HepG2 (cell line): ENCODE data around the gene NUCB1. TPM values are rescaled to one million over a fixed set of nuclear protein-coding genes. Genes with fewer than 3 reads are reported as not detected.

Experiments
- ATAC-seq: fragments of 200-7000 bp; cut with Tn5 transposase; 3 replicates; pipeline ENCODE4 v1.9.1; 2020; ENCODE audit warnings: mild to moderate bottlenecking, moderate library complexity
- BruUV-seq: library from RNA; stranded (reverse); fragments of 400-500 nt; replicated peaks from 2 replicates; lab custom pipeline; 2021; lab: Mats Ljungman, UMichigan
- CTCF ChIA-PET: fragments of 300-600 bp; formaldehyde crosslinking; extraction: SDS; loops from one replicate; lab custom pipeline; 2021; ENCODE audit warnings: low total read pairs, inconsistent platforms, low intra/inter-chr PET ratio; lab: Yijun Ruan, JAX
- POLR2A ChIA-PET: fragments of 350-600 bp; sonication (Branson Sonifier 250); formaldehyde crosslinking; loops from one replicate; lab custom pipeline; 2020; ENCODE audit warnings: antibody characterized with exemption, inconsistent platforms; lab: Yijun Ruan, JAX
- DNase-seq: peaks from one replicate; pipeline ENCODE4 v3.0.0-alpha.2; 2015; ENCODE audit warnings: low spot score
- FAIRE-seq: peaks from 3 replicates; lab custom pipeline; 2011; peaks lifted over from hg19 to GRCh38; lab: Jason Lieb, UNC
- H2AFZ ChIP-seq: one replicate; pipeline ENCODE4 v1.6.1; 2011; ENCODE audit warnings: low read length, inconsistent platforms
- H3K27ac ChIP-seq: fragments of 300-600 bp; 3 replicates; pipeline ENCODE4 v1.8.0; 2011; ENCODE audit warnings: mixed run types, mild to moderate bottlenecking, mixed read lengths, low read length, inconsistent platforms; ENCODE audit not compliant: insufficient read depth; ENCODE audit errors: extremely low read length
- H3K27me3 ChIP-seq, 2 experiments: fragments of 200-600 bp in 1 of 2; 2 replicates in 1 of 2; 3 replicates in 1 of 2; pipeline versions ENCODE4 v1.6.0 to v1.8.0; 2011; ENCODE audit warnings: low read length in 2 of 2, mild to moderate bottlenecking in 2 of 2, moderate library complexity in 2 of 2, inconsistent platforms in 1 of 2; ENCODE audit not compliant: insufficient read depth in 2 of 2, control insufficient read depth in 1 of 2
- H3K36me3 ChIP-seq, 2 experiments: fragments of 200-600 bp in 1 of 2; replicated peaks in 1 of 2; 2 replicates in 1 of 2; 3 replicates in 1 of 2; pipeline versions ENCODE4 v1.5.1 to v1.8.0; 2011; ENCODE audit warnings: low read length in 2 of 2, inconsistent platforms in 1 of 2; ENCODE audit not compliant: insufficient read depth in 2 of 2, control insufficient read depth in 1 of 2
- H3K4me1 ChIP-seq: 2 replicates; pipeline ENCODE4 v1.5.1; 2012; ENCODE audit warnings: low read length, inconsistent platforms; ENCODE audit not compliant: insufficient read depth
- H3K4me2 ChIP-seq: 2 replicates; pipeline ENCODE4 v1.6.0; 2011; ENCODE audit warnings: low read depth, low read length, inconsistent platforms
- H3K4me3 ChIP-seq, 3 experiments: fragments of 200-600 bp in 1 of 3; sonication (generic), shearing (Covaris generic) in 1 of 3; replicated peaks in 1 of 3; 2 replicates each; pipeline ENCODE4 v1.5.1; 2011 to 2016; ENCODE audit warnings: low read length in 3 of 3, inconsistent platforms in 2 of 3, low read depth in 2 of 3, mild to moderate bottlenecking in 2 of 3, control low read depth in 1 of 3, mixed read lengths in 1 of 3; ENCODE audit not compliant: insufficient read depth in 1 of 3
- H3K79me2 ChIP-seq: one replicate; pipeline ENCODE4 v1.6.1; 2011; ENCODE audit warnings: low read length, inconsistent platforms; ENCODE audit not compliant: insufficient read depth
- H3K9ac ChIP-seq: 2 replicates; pipeline ENCODE4 v1.6.0; 2011; ENCODE audit warnings: mild to moderate bottlenecking, low read depth, low read length, inconsistent platforms; ENCODE audit not compliant: insufficient read depth
- H3K9me3 ChIP-seq: 2 replicates; pipeline ENCODE4 v1.5.1; 2012; ENCODE audit warnings: mild to moderate bottlenecking, low read length
- H4K20me1 ChIP-seq: 2 replicates; pipeline ENCODE4 v1.6.0; 2011; ENCODE audit warnings: inconsistent platforms, mild to moderate bottlenecking, low read length, moderate library complexity; ENCODE audit not compliant: insufficient read depth
- CENPT ChIP-seq: sonication (generic); formaldehyde crosslinking; IDR thresholded peaks from 2 replicates; pipeline ENCODE4 v1.8.0; 2022; ENCODE audit warnings: low read depth, mild to moderate bottlenecking, moderate library complexity, missing genetic modification reagents
- DPF2 ChIP-seq: sonication (generic); formaldehyde crosslinking; IDR thresholded peaks from 2 replicates; pipeline ENCODE4 v1.4.0; 2020; ENCODE audit warnings: mild to moderate bottlenecking, low read depth, missing genetic modification reagents, borderline replicate concordance
- ELF1 ChIP-seq: sonication (generic); formaldehyde crosslinking; IDR thresholded peaks from 2 replicates; pipeline ENCODE4 v1.4.0; 2020; ENCODE audit warnings: missing genetic modification reagents
- IKZF4 ChIP-seq: sonication (generic); formaldehyde crosslinking; IDR thresholded peaks from 2 replicates; pipeline ENCODE4 v1.5.1; 2020; ENCODE audit warnings: borderline replicate concordance, mild to moderate bottlenecking, low read depth, missing genetic modification reagents; ENCODE audit errors: not compliant biosample characterization
- RFX5 ChIP-seq: IDR thresholded peaks from 2 replicates; pipeline ENCODE4 v1.6.1; 2011; ENCODE audit warnings: low read depth, low read length, improper control_type of control experiment
- ZMAT3 ChIP-seq: sonication (generic); formaldehyde crosslinking; conservative IDR thresholded peaks from 2 replicates; pipeline ENCODE4 v1.7.0; 2021; ENCODE audit warnings: missing genetic modification reagents
- ZNF552 ChIP-seq: sonication (generic); formaldehyde crosslinking; IDR thresholded peaks from 2 replicates; pipeline ENCODE4 v1.9.0; 2022; ENCODE audit warnings: missing genetic modification reagents, mild to moderate bottlenecking, borderline replicate concordance
- ZNF879 ChIP-seq: sonication (generic); formaldehyde crosslinking; IDR thresholded peaks from 2 replicates; pipeline ENCODE4 v1.8.1; 2023; ENCODE audit warnings: missing genetic modification reagents
- WGBS: methylation state at CpG from one replicate; pipeline ENCODE4 v1.1.6; 2017; ENCODE audit warnings: low lambda C conversion rate; 5-methylcytosine and 5-hydroxymethylcytosine counted together
- in situ Hi-C: cut with HindIII; loops from 2 replicates; pipeline ENCODE4 v1.10.0; 2017; ENCODE audit warnings: low pct_unique_long_range_greater_than_20kb; ENCODE audit not compliant: extremely low pct_ligation_motif_present
- intact Hi-C: fragments of 100-400 bp; cut with micrococcal nuclease; formaldehyde crosslinking; loops from one replicate; pipeline ENCODE4 v1.10.0; 2022; ENCODE audit not compliant: unreplicated experiment
- polyA plus RNA-seq, 8 experiments: library from polyadenylated mRNA; depleted of rRNA in 3 of 8; stranded (reverse) in 7 of 8; unstranded in 1 of 8; fragments of >200 nt; fragmentation: Illumina TruSeq in 4 of 8; extraction: Trizol in 4 of 8; gene quantifications; 2 replicates each; pipeline versions ENCODE4 v1.2.1 to v1.2.3, GENCODE V29; 2011 to 2016; ENCODE audit warnings: low read depth in 4 of 8, missing spikeins in 1 of 8, mixed read lengths in 1 of 8; ENCODE audit not compliant: insufficient read depth in 1 of 8
- total RNA-seq, 5 experiments: library from RNA; depleted of rRNA; stranded (reverse); fragments of >200 nt; fragmentation: Illumina TruSeq; extraction: Trizol; gene quantifications; 2 replicates each; pipeline ENCODE4 v1.2.3, GENCODE V29; 2016; ENCODE audit warnings: low read depth in 1 of 5
- TF ChIP-seq, protein P1 (sequence below): sonication (generic); formaldehyde crosslinking; IDR thresholded peaks from 2 replicates; pipeline ENCODE4 v1.4.0; 2020; ENCODE audit warnings: missing genetic modification reagents
- TF ChIP-seq, protein P2 (sequence below): sonication (generic); formaldehyde crosslinking; IDR thresholded peaks from 2 replicates; pipeline ENCODE4 v1.4.0; 2020; ENCODE audit warnings: low read depth, mild to moderate bottlenecking, missing genetic modification reagents
- TF ChIP-seq, protein P3 (sequence below): IDR thresholded peaks from 2 replicates; pipeline ENCODE4 v1.6.1; 2012; ENCODE audit warnings: inconsistent platforms
- TF ChIP-seq, protein P4 (sequence below): sonication (generic); formaldehyde crosslinking; IDR thresholded peaks from 2 replicates; pipeline ENCODE4; 2020; ENCODE audit warnings: missing genetic modification reagents, mild to moderate bottlenecking, borderline replicate concordance

Gene NUCB1
- total and polyA plus RNA-seq, 2 of the 13 experiments (the other 11 are each of a cell fraction or from before 2014, with no cell fraction given) = 82.3 to 106 TPM

DNA sequence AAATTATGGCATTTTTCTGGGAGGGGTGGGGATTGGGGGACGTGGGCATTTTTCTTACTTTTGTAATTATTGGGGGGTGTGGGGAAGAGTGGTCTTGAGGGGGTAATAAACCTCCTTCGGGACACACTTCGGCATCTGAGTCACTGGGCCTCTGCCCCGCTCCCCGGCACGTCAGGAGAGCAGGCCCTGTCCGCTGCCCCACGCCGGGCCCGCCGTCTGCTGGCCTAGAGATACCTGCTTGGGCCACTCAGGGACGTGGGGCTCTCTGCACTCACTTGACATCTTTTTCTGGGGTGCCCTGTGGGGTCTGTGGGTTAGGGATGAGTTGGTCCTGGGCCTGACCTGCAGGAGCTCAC is 61.5 kb downstream of the NUCB1 start:
- Histone ChIP-seq H4K20me1 (peaks cover 15% of the 10 kb centered on the region), H3K79me2 (peaks cover 26% of the 10 kb centered on the region), H3K4me2 (peak overlapping the region; percentile 97), H3K27me3 (no peaks in the 10 kb centered on the region; a peak in 1 of 5 replicates), H2AFZ (no peak overlapping the region), H3K4me1 (peaks cover 66% of the 10 kb centered on the region), H3K9ac (peak overlapping the region; percentile 98), H3K4me3 (peak overlapping the region; percentile 63 to 80 (median 80); a peak in 5 of 6 replicates), H3K9me3 (no peaks in the 10 kb centered on the region), H3K36me3 (peaks cover 3 to 11% of the 10 kb centered on the region in 2 experiments), H3K27ac (peak overlapping the region; percentile 100)
- DNase-seq = no peak
- 13% methylated on average over 12 of the region's 12 CpGs for WGBS
- in situ Hi-C loops = loop anchor here (5.0 kb wide), 1 partner anchor 89 kb away; the partner anchor contains the start of gene PPP1R15A
- no peak for FAIRE-seq
- ChIA-PET POLR2A (interaction anchor here (0.6 to 2.8 kb wide), 16 partner anchors 9 to 369 kb away, joined by 3 to 35 read pairs (median 12); partner anchors contain the start of genes BAX, DHDH, GYS1 and NUCB1), CTCF (no interaction called here)
- BruUV-seq = TSS peak; percentile 54
- intact Hi-C loops = loop anchor here (2.0 to 10.0 kb wide), 3 partner anchors 61 to 177 kb away; partner anchors contain the start of genes NUCB1 and PPP1R15A
- peak; percentile 0; the same call in 1 of the 3 replicates for ATAC-seq
- TF ChIP-seq, protein P1, sequence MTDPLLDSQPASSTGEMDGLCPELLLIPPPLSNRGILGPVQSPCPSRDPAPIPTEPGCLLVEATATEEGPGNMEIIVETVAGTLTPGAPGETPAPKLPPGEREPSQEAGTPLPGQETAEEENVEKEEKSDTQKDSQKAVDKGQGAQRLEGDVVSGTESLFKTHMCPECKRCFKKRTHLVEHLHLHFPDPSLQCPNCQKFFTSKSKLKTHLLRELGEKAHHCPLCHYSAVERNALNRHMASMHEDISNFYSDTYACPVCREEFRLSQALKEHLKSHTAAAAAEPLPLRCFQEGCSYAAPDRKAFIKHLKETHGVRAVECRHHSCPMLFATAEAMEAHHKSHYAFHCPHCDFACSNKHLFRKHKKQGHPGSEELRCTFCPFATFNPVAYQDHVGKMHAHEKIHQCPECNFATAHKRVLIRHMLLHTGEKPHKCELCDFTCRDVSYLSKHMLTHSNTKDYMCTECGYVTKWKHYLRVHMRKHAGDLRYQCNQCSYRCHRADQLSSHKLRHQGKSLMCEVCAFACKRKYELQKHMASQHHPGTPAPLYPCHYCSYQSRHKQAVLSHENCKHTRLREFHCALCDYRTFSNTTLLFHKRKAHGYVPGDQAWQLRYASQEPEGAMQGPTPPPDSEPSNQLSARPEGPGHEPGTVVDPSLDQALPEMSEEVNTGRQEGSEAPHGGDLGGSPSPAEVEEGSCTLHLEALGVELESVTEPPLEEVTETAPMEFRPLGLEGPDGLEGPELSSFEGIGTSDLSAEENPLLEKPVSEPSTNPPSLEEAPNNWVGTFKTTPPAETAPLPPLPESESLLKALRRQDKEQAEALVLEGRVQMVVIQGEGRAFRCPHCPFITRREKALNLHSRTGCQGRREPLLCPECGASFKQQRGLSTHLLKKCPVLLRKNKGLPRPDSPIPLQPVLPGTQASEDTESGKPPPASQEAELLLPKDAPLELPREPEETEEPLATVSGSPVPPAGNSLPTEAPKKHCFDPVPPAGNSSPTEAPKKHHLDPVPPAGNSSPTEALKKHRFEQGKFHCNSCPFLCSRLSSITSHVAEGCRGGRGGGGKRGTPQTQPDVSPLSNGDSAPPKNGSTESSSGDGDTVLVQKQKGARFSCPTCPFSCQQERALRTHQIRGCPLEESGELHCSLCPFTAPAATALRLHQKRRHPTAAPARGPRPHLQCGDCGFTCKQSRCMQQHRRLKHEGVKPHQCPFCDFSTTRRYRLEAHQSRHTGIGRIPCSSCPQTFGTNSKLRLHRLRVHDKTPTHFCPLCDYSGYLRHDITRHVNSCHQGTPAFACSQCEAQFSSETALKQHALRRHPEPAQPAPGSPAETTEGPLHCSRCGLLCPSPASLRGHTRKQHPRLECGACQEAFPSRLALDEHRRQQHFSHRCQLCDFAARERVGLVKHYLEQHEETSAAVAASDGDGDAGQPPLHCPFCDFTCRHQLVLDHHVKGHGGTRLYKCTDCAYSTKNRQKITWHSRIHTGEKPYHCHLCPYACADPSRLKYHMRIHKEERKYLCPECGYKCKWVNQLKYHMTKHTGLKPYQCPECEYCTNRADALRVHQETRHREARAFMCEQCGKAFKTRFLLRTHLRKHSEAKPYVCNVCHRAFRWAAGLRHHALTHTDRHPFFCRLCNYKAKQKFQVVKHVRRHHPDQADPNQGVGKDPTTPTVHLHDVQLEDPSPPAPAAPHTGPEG = peak; percentile 6; the same call in 1 of the 2 replicates
- TF ChIP-seq DPF2 (CRISPR knock-in tag) (0 out of 2 replicates have a peak, but pooled peaks have one; percentile 8), IKZF4 (peak; percentile 25), ZNF879 (CRISPR knock-in tag) (0 out of 2 replicates have a peak, but pooled peaks have one; percentile 53), ZMAT3 (0 out of 2 replicates have a peak, but pooled peaks have one; percentile 20), ZNF552 (CRISPR knock-in tag) (peak; percentile 3; the same call in 1 of the 2 replicates), ELF1 (CRISPR knock-in tag) (no peak), RFX5 (no peak), CENPT (CRISPR knock-in tag) (no peak)
- TF ChIP-seq, protein P2, sequence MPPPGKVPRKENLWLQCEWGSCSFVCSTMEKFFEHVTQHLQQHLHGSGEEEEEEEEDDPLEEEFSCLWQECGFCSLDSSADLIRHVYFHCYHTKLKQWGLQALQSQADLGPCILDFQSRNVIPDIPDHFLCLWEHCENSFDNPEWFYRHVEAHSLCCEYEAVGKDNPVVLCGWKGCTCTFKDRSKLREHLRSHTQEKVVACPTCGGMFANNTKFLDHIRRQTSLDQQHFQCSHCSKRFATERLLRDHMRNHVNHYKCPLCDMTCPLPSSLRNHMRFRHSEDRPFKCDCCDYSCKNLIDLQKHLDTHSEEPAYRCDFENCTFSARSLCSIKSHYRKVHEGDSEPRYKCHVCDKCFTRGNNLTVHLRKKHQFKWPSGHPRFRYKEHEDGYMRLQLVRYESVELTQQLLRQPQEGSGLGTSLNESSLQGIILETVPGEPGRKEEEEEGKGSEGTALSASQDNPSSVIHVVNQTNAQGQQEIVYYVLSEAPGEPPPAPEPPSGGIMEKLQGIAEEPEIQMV = 0 out of 2 replicates have a peak, but pooled peaks have one; percentile 17
- TF ChIP-seq, protein P3, sequence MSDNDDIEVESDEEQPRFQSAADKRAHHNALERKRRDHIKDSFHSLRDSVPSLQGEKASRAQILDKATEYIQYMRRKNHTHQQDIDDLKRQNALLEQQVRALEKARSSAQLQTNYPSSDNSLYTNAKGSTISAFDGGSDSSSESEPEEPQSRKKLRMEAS = peak; percentile 20
- TF ChIP-seq, protein P4, sequence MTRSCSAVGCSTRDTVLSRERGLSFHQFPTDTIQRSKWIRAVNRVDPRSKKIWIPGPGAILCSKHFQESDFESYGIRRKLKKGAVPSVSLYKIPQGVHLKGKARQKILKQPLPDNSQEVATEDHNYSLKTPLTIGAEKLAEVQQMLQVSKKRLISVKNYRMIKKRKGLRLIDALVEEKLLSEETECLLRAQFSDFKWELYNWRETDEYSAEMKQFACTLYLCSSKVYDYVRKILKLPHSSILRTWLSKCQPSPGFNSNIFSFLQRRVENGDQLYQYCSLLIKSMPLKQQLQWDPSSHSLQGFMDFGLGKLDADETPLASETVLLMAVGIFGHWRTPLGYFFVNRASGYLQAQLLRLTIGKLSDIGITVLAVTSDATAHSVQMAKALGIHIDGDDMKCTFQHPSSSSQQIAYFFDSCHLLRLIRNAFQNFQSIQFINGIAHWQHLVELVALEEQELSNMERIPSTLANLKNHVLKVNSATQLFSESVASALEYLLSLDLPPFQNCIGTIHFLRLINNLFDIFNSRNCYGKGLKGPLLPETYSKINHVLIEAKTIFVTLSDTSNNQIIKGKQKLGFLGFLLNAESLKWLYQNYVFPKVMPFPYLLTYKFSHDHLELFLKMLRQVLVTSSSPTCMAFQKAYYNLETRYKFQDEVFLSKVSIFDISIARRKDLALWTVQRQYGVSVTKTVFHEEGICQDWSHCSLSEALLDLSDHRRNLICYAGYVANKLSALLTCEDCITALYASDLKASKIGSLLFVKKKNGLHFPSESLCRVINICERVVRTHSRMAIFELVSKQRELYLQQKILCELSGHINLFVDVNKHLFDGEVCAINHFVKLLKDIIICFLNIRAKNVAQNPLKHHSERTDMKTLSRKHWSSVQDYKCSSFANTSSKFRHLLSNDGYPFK (CRISPR knock-in tag) = no peak
